Spleen (tissue), 7 donors: Measurements from ENCODE around the gene ALDH6A1.

ENCODE experiments used
- CTCF ChIP-seq, 11 experiments: fragments of 200-600 bp in 7 of 11; fragments of 450-650 bp in 4 of 11; sonication (generic) in 4 of 11; IDR thresholded peaks in 8 of 11; conservative IDR thresholded peaks in 3 of 11; 1 replicate in 7 of 11; 2 replicates in 4 of 11; pipeline versions ENCODE4 v1.4.0 to v1.8.0; 2016 to 2021; ENCODE audit warnings: antibody characterized with exemption in 11 of 11, inconsistent platforms in 4 of 11, mild to moderate bottlenecking in 1 of 11
- POLR2AphosphoS5 ChIP-seq, 3 donors: sonication (generic); formaldehyde crosslinking; IDR thresholded peaks; one replicate each; pipeline ENCODE4 v1.5.1; 2017; ENCODE audit warnings: antibody characterized with exemption in 3 of 3
- donor health status: DM: no; HTN: no; CAD: no; lungs with moderate emphysema.
- donor health status: DM: no; HTN: no; CAD: no.
- donor health status: DM: no; HTN: no; CAD: no.

GRCh38 chr14:74126315-74127013, 42.2 kb upstream of the ALDH6A1 start:
- TF ChIP-seq POLR2AphosphoS5 (IDR thresholded peaks at IDR 0.05), result no peak
- no peak for TF ChIP-seq CTCF (IDR thresholded peaks at IDR 0.05 in 8 of 11, conservative IDR thresholded peaks at IDR 0.05 in 3 of 11)
